CD4-positive, alpha-beta memory T cell (primary cell): ENCODE measurements around the gene GRIP1. TPM values are rescaled to one million over a fixed set of nuclear protein-coding genes. Genes with fewer than 3 reads are reported as not detected.
"Not testable (repeated sequence)": the region's sequence is repeated elsewhere in the genome, so short reads cannot be mapped to it uniquely, and the experiment has no call there.

ENCODE experiments used
- CTCF ChIA-PET: fragments of 350-600 bp; sonication (Branson Sonifier 250); formaldehyde crosslinking; loops from one replicate; lab custom pipeline; 2021; ENCODE audit warnings: inconsistent platforms; ENCODE audit not compliant: partially characterized antibody; lab: Charles Lee
- POLR2A ChIA-PET: fragments of 350-600 bp; sonication (Branson Sonifier 250); formaldehyde crosslinking; loops from one replicate; lab custom pipeline; 2021; ENCODE audit not compliant: partially characterized antibody; lab: Charles Lee
- DNase-seq, 5 donors: peaks; one replicate each; pipeline versions ENCODE4 v3.0.0 to v3.0.0-alpha.2; 2020 to 2022; ENCODE audit warnings: mixed read lengths in 1 of 5
- H3K27ac ChIP-seq: one replicate; pipeline ENCODE4 v1.7.0; 2013; ENCODE audit warnings: low read depth, low read length
- H3K27me3 ChIP-seq: 2 replicates; pipeline ENCODE4 v1.7.0; 2013; ENCODE audit warnings: mild to moderate bottlenecking, low read length, moderate library complexity; ENCODE audit not compliant: insufficient read depth
- H3K36me3 ChIP-seq: 2 replicates; pipeline ENCODE4 v1.7.0; 2013; ENCODE audit warnings: mild to moderate bottlenecking, low read length, moderate library complexity; ENCODE audit not compliant: insufficient read depth
- H3K4me1 ChIP-seq: 2 replicates; pipeline ENCODE4 v1.7.0; 2013; ENCODE audit warnings: mild to moderate bottlenecking, low read length, moderate library complexity; ENCODE audit not compliant: insufficient read depth
- H3K4me3 ChIP-seq, 2 donors: one replicate each; pipeline ENCODE4 v1.7.0; 2013; ENCODE audit warnings: low read length in 2 of 2, mild to moderate bottlenecking in 1 of 2
- H3K9me3 ChIP-seq, 2 donors: one replicate each; pipeline ENCODE4 v1.7.0; 2013; ENCODE audit warnings: low read length in 2 of 2, control low read depth in 1 of 2; ENCODE audit not compliant: control insufficient read depth in 1 of 2
- H3K27ac Mint-ChIP-seq, 7 donors: one replicate each; pipeline ENCODE4 v1.8.0; 2020 to 2021; ENCODE audit warnings: mixed read lengths in 7 of 7, mild to moderate bottlenecking in 6 of 7, inconsistent platforms in 3 of 7, moderate library complexity in 3 of 7
- H3K27me3 Mint-ChIP-seq, 2 donors: one replicate each; pipeline ENCODE4 v1.8.0; 2020 to 2021; ENCODE audit warnings: mixed read lengths in 2 of 2
- H3K36me3 Mint-ChIP-seq, 2 donors: one replicate each; pipeline ENCODE4 v1.8.0; 2020 to 2021; ENCODE audit warnings: mixed read lengths in 2 of 2, inconsistent platforms in 1 of 2, mild to moderate bottlenecking in 1 of 2
- H3K4me1 Mint-ChIP-seq, 4 donors: one replicate each; pipeline ENCODE4 v1.8.0; 2020 to 2021; ENCODE audit warnings: mixed read lengths in 4 of 4, mild to moderate bottlenecking in 1 of 4
- H3K4me3 Mint-ChIP-seq, 8 donors: one replicate each; pipeline ENCODE4 v1.8.0; 2020 to 2021; ENCODE audit warnings: mixed read lengths in 8 of 8, mild to moderate bottlenecking in 7 of 8, moderate library complexity in 6 of 8, inconsistent platforms in 3 of 8
- H3K9me3 Mint-ChIP-seq, 8 donors: one replicate each; pipeline ENCODE4 v1.8.0; 2020 to 2021; ENCODE audit warnings: mixed read lengths in 8 of 8, mild to moderate bottlenecking in 5 of 8, inconsistent platforms in 3 of 8, moderate library complexity in 1 of 8
- intact Hi-C: fragments of 100-400 bp; cut with micrococcal nuclease; formaldehyde crosslinking; loops from one replicate; pipeline ENCODE4 v1.15.1; 2023
- polyA plus RNA-seq, 2 donors: library from polyadenylated mRNA; unstranded; fragments of 300-500 nt; fragmentation: Illumina TruSeq; gene quantifications; one replicate each; pipeline ENCODE4 v1.2.3, GENCODE V29; 2021
- total RNA-seq, 2 experiments: library from RNA; stranded (reverse); gene quantifications; one replicate each; pipeline ENCODE4 v1.2.3, GENCODE V29; 2021

The GRIP1 gene
- total and polyA plus RNA-seq, 4 experiments from 2014 or later: 0.52 to 3.3 (median 1.5) TPM

DNA sequence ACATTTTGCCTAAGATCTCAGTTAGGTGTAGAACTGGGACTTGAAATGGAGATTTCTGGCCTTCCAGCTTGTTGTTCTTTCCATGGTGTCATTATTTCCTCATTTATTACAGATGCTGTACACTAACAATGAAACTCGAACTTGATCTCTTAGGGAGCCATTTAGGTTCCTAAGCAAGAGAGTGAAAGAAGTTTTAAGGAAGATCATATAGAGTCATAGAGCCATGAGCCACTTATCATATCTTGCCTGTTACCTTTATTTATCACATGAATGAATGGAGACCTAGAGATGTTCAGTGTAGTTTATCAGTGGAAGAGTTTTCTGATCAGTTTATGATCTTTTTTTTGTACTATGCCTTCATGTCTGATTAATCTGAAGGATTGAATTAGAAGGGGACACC is 366.7 kb downstream of the GRIP1 start:
- H3K4me3 Mint-ChIP-seq: peak overlapping the region; percentile 9 to 84 (median 72)
- H3K27ac Mint-ChIP-seq: peak overlapping the region in 6 of 7 donors; percentile 48 to 86 (median 66)
- Histone ChIP-seq H3K4me3 (peak overlapping the region in 1 of 2 donors; percentile 7), H3K27ac (no peak overlapping the region), H3K36me3 (peaks cover 26% of the 10 kb centered on the region), H3K4me1 (peaks cover 87% of the 10 kb centered on the region), H3K9me3 (no peaks in the 10 kb centered on the region), H3K27me3 (no peaks in the 10 kb centered on the region)
- intact Hi-C loops: no loop called here
- DNase-seq: no peak
- ChIA-PET POLR2A (interaction anchor here (1.2 to 3.6 kb wide), 4 partner anchors 7 to 24 kb away, joined by 3 to 24 read pairs (median 6); partner anchors contain the start of gene HELB), CTCF (interaction anchor here (0.8 to 3.3 kb wide), 6 partner anchors 10 to 97 kb away, joined by 3 to 16 read pairs (median 4); partner anchors contain the start of gene HELB)
- H3K27me3 Mint-ChIP-seq: no peaks in the 10 kb centered on the region
- H3K9me3 Mint-ChIP-seq: no peaks in the 10 kb centered on the region
- H3K36me3 Mint-ChIP-seq: peaks cover 63 to 76% of the 10 kb centered on the region in 2 donors
- peaks cover 62 to 86% (median 74%) of the 10 kb centered on the region in 4 donors for H3K4me1 Mint-ChIP-seq

DNA sequence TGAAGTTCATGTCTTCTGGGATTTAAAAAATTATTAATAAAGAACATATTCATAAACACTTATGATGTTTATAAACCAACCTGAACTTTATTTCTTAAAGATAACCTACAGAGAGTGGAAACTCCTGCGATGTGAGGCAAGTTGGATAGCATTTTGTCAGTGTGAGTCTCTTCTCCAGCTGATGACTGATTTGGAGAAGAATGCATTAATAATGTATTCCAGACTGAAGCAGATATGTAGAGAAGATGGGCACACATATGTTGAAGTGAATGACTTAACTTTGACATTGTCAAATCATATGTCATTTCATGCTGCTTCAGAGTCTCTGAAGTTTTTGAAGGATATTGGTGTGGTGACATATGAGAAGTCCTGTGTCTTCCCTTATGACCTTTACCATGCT is 369.3 kb downstream of the GRIP1 start:
- Histone ChIP-seq H3K27ac (no peak overlapping the region), H3K27me3 (no peaks in the 10 kb centered on the region), H3K36me3 (peaks cover 33% of the 10 kb centered on the region), H3K9me3 (no peaks in the 10 kb centered on the region), H3K4me1 (peaks cover 94% of the 10 kb centered on the region), H3K4me3 (no peak overlapping the region)
- intact Hi-C loops: loop anchor here (10.0 kb wide), 1 partner anchor 1905 kb away; the partner anchor contains the start of gene XPOT
- POLR2A ChIA-PET: interaction anchor here (1.0 to 3.6 kb wide), 2 partner anchors 7 to 26 kb away, joined by 3 to 24 read pairs; partner anchors contain the start of gene HELB
- peaks cover 73 to 79% of the 10 kb centered on the region in 2 donors for H3K36me3 Mint-ChIP-seq
- no peaks in the 10 kb centered on the region for H3K27me3 Mint-ChIP-seq
- peak overlapping the region in 7 of 8 donors; percentile 11 to 85 (median 74) for H3K4me3 Mint-ChIP-seq
- DNase-seq: no peak
- peak overlapping the region in 3 of 7 donors; percentile 8 to 80 (median 63) for H3K27ac Mint-ChIP-seq
- no peaks in the 10 kb centered on the region for H3K9me3 Mint-ChIP-seq
- CTCF ChIA-PET: interaction anchor here (1.4 kb wide), 1 partner anchor 24 kb away, joined by 3 read pairs; no protein-coding TSS in a partner anchor
- peaks cover 67 to 89% (median 79%) of the 10 kb centered on the region in 4 donors for H3K4me1 Mint-ChIP-seq

DNA sequence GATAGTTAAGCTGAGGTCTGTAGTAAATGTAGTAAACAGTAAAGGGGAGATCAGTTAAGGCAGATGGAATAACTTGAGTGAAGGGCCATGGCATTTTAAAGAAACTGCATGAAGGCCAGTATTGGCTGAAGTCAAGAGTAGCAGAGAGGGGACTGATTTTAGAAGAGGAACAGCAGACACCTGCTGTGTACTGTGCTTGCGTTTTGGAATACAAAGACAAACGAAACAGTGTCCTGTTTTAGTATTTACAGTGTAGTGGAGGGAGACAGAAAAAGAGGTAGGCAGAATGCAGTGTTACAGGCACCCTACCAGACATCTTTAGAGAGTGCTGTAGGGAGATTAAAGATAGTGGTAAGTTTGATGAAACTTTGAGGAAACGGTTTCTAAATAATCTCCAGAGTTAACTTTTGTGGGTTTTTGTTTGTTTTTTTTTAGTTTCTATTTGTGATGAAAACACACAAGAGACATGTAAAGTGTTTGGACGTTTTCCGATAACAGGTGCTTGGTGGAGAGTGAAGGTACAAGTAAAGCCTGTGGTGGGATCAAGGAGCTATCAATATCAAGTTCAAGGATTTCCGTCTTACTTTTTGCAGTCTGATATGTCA is 374.5 kb downstream of the GRIP1 start:
- Histone ChIP-seq H3K4me1 (peaks cover 58% of the 10 kb centered on the region), H3K27me3 (no peaks in the 10 kb centered on the region), H3K9me3 (no peaks in the 10 kb centered on the region), H3K4me3 (peak overlapping the region; percentile 66 to 95), H3K27ac (peak overlapping the region; percentile 94), H3K36me3 (peaks cover 18% of the 10 kb centered on the region)
- peak overlapping the region; percentile 87 to 100 (median 98) for H3K4me3 Mint-ChIP-seq
- peak overlapping the region; percentile 96 to 99 (median 98) for H3K27ac Mint-ChIP-seq
- H3K27me3 Mint-ChIP-seq: no peaks in the 10 kb centered on the region
- ChIA-PET POLR2A (interaction anchor here (0.6 to 4.7 kb wide), 10 partner anchors 8 to 135 kb away, joined by 3 to 144 read pairs (median 5); partner anchors contain the start of gene TMBIM4), CTCF (interaction anchor here (0.9 to 5.7 kb wide), 7 partner anchors 9 to 128 kb away, joined by 3 to 54 read pairs (median 4); no protein-coding TSS in a partner anchor)
- intact Hi-C loops: loop anchor here (10.0 kb wide), 1 partner anchor 1900 kb away; the partner anchor contains the start of gene XPOT
- H3K4me1 Mint-ChIP-seq: peaks cover 40 to 74% (median 46%) of the 10 kb centered on the region in 4 donors
- peaks cover 35 to 58% of the 10 kb centered on the region in 2 donors for H3K36me3 Mint-ChIP-seq
- DNase-seq: peak in 3 of 5 donors; percentile 15 to 41 (median 21)
- peaks cover 0 to 2% (median 0%) of the 10 kb centered on the region in 8 donors for H3K9me3 Mint-ChIP-seq

DNA sequence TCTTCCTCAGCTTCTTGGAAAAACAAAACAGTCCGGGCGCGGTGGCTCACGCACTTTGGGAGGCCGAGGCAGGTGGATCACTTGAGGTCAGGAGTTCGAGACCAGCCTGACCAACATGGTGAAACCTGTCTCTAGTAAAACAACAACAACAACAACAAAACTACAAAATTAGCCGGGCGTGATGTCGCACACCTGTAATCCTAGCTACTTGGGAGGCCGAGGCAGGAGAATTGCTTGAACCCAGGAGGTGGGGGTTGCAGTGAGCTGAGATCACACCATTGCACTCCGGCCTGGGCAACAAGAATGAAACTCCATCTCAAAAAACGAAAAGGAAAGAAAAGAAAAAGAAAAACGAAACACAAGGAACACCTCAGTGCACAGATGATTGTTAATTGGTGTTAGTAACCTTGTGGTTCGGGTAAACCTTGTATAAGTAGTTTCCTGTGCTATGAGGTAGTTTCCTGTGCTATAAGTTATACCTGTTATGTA is 375.5 kb downstream of the GRIP1 start:
- peaks cover 28 to 51% of the 10 kb centered on the region in 2 donors for H3K36me3 Mint-ChIP-seq
- not testable (repeated sequence) for H3K27me3 ChIP-seq, H3K9me3 Mint-ChIP-seq, H3K27me3 Mint-ChIP-seq, H3K9me3 ChIP-seq
- Histone ChIP-seq H3K36me3 (peaks cover 18% of the 10 kb centered on the region), H3K4me3 (peak overlapping the region; percentile 66 to 95), H3K4me1 (peaks cover 51% of the 10 kb centered on the region), H3K27ac (peak overlapping the region; percentile 94)
- ChIA-PET CTCF (interaction anchor here (0.8 to 5.7 kb wide), 7 partner anchors 11 to 105 kb away, joined by 3 to 54 read pairs (median 7); no protein-coding TSS in a partner anchor), POLR2A (interaction anchor here (0.6 to 4.7 kb wide), 15 partner anchors 8 to 1345 kb away, joined by 3 to 144 read pairs (median 10); partner anchors contain the start of genes CAND1, LLPH and TMBIM4)
- H3K4me1 Mint-ChIP-seq: peaks cover 34 to 67% (median 40%) of the 10 kb centered on the region in 4 donors
- peak overlapping the region; percentile 87 to 100 (median 98) for H3K4me3 Mint-ChIP-seq
- intact Hi-C loops: loop anchor here (2.0 to 10.0 kb wide), 2 partner anchors 15 to 1899 kb away; partner anchors contain the start of gene XPOT
- H3K27ac Mint-ChIP-seq: peak overlapping the region; percentile 96 to 99 (median 98)
- DNase-seq: peak; percentile 43 to 70 (median 54)

DNA sequence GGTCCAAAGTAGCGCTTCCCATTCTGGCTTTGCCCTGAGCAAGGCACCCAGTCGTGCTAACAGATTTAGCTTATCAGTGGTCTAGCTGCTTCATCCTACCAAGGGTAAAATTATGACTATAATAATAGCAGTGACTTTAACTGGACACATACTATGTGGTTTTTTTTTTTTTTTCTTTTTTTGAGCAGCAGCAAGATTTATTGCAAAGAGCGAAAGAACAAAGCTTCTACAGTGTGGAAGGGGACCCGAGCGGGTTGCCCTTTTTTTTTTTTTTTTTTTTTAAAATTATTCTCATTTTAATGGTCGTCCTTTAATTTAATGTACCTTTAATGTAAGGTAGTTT is 376.1 kb downstream of the GRIP1 start:
- Mint-ChIP-seq H3K9me3 (peaks cover 0 to 2% (median 0%) of the 10 kb centered on the region in 8 donors), H3K27ac (peak overlapping the region; percentile 96 to 99 (median 98)), H3K4me1 (peaks cover 29 to 62% (median 35%) of the 10 kb centered on the region in 4 donors), H3K36me3 (peaks cover 22 to 47% of the 10 kb centered on the region in 2 donors), H3K4me3 (peak overlapping the region; percentile 87 to 100 (median 98)), H3K27me3 (no peaks in the 10 kb centered on the region)
- H3K36me3 ChIP-seq: peaks cover 18% of the 10 kb centered on the region
- peaks cover 45% of the 10 kb centered on the region for H3K4me1 ChIP-seq
- CTCF ChIA-PET: interaction anchor here (0.8 to 5.7 kb wide), 10 partner anchors 9 to 134 kb away, joined by 3 to 54 read pairs (median 4); no protein-coding TSS in a partner anchor
- no peaks in the 10 kb centered on the region for H3K9me3 ChIP-seq
- POLR2A ChIA-PET: interaction anchor here (0.5 to 4.7 kb wide), 19 partner anchors 9 to 1972 kb away, joined by 3 to 144 read pairs (median 6); partner anchors contain the start of genes CAND1, LEMD3, LLPH and TMBIM4
- intact Hi-C loops: loop anchor here (1.0 to 10.0 kb wide), 5 partner anchors 14 to 1898 kb away; partner anchors contain the start of genes TMBIM4 and XPOT
- peak overlapping the region; percentile 66 to 95 for H3K4me3 ChIP-seq
- H3K27me3 ChIP-seq: no peaks in the 10 kb centered on the region
- peak overlapping the region; percentile 94 for H3K27ac ChIP-seq
- DNase-seq: no peak

DNA sequence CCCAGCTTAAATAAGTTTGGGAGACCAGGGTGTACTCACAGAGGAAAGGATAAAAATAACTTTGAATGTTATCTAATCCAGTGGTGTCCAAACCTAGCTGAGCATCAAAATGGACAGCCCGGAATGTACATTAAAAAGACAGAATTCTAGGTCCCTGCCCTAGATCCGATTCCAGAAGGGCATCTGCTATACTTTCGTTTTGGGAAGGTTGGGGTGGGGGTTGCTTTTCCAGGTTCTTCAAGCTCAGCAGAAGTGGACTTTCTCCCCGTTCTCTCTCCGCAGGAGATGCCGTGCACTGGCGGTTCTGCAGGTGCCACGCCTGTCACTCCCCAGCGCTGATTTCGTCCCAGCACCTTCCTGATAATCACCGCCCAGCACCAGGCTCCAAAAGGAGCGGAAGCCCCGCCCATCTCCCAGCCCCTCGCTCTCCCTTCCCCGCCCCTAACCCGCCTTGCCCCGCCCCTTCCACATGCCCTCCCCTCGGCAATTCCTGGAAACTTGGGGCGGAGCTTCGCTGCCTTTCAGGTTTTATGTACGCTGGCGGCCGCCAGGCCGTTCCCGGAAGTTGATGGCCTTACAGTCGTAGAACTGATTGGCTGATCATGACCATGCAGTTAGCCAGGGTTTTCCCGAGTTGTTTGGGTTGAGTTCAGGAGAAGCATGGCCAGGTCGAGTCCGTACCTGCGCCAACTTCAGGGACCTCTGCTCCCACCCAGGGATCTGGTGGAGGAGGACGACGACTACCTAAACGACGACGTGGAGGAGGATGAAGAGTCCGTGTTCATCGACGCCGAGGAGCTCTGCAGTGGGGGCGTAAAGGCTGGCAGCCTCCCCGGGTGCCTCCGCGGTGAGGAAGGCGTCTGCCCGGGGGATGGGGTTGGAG is 376.7 kb downstream of the GRIP1 start, which contains the start of gene HELB:
Gene HELB (plus strand): TSS at position 550 of the 883 bp plus-strand sequence. CDS start 111 bp downstream, at position 661.
- Mint-ChIP-seq H3K36me3 (peaks cover 22 to 43% of the 10 kb centered on the region in 2 donors), H3K27ac (peak within 1 kb of the TSS; percentile 96 to 99 (median 98)), H3K4me3 (peak within 1 kb of the TSS; percentile 87 to 100 (median 98)), H3K4me1 (peaks cover 30 to 62% (median 36%) of the 10 kb centered on the region in 4 donors), H3K27me3 (no peaks in the 10 kb centered on the region), H3K9me3 (peaks cover 0 to 2% (median 0%) of the 10 kb centered on the region in 8 donors)
- Histone ChIP-seq H3K4me3 (peak within 1 kb of the TSS; percentile 66 to 95), H3K27me3 (no peaks in the 10 kb centered on the region), H3K4me1 (peaks cover 45% of the 10 kb centered on the region), H3K9me3 (no peaks in the 10 kb centered on the region), H3K27ac (peak within 1 kb of the TSS; percentile 94), H3K36me3 (peaks cover 18% of the 10 kb centered on the region)
- DNase-seq: peak; percentile 86 to 94 (median 87)
- intact Hi-C loops: loop anchor here (1.0 to 10.0 kb wide), 5 partner anchors 14 to 1897 kb away; partner anchors contain the start of genes TMBIM4 and XPOT
- CTCF ChIA-PET: interaction anchor here (0.6 to 5.7 kb wide), 12 partner anchors 9 to 1363 kb away, joined by 3 to 54 read pairs (median 4); no protein-coding TSS in a partner anchor
- POLR2A ChIA-PET: interaction anchor here (0.5 to 4.7 kb wide), 22 partner anchors 9 to 1971 kb away, joined by 3 to 144 read pairs (median 6); partner anchors contain the start of genes CAND1, LEMD3, LLPH and TMBIM4
